ENCODE measurements around the gene RICTOR. TPM values are rescaled to one million over a fixed set of nuclear protein-coding genes. Genes with fewer than 3 reads are reported as not detected.

The RICTOR gene
- total and polyA plus RNA-seq, 2 donors (not counting 1 experiment from before 2014, with no cell fraction given), result 17.1 to 26.3 TPM

- H3K9me3 ChIP-seq (ENCODE audit: control insufficient read depth, insufficient read depth, low read depth, low read length), result no peaks in the 10 kb centered on the region
- H3K9ac ChIP-seq (ENCODE audit: insufficient read depth, low read length), result no peak overlapping the region
- no peak overlapping the region for H3K4me2 ChIP-seq (ENCODE audit: extremely low read depth, insufficient read depth, low read length)
- DNase-seq (ENCODE audit: low read depth in 2 of 2), result peak; percentile 13 to 52
- H3K27ac ChIP-seq (ENCODE audit: insufficient read depth, low read length), result no peak overlapping the region
- H4K20me1 ChIP-seq (ENCODE audit: control insufficient read depth, extremely low read depth, insufficient read depth, low read length), result no peaks in the 10 kb centered on the region
- no peak overlapping the region for H2AFZ ChIP-seq (ENCODE audit: low read length)
- peaks cover 4% of the 10 kb centered on the region for H3K36me3 ChIP-seq (ENCODE audit: control insufficient read depth, insufficient read depth, low read length)
- no peaks in the 10 kb centered on the region for H3K27me3 ChIP-seq (ENCODE audit: control insufficient read depth, insufficient read depth, low read length)
- H3K79me2 ChIP-seq (ENCODE audit: control insufficient read depth, insufficient read depth, low read length), result no peaks in the 10 kb centered on the region
- H3K4me3 ChIP-seq (replicated peaks in 1 of 4; ENCODE audit: control extremely low read depth in 1 of 4, insufficient read depth in 1 of 4, low read depth in 3 of 4, low read length in 4 of 4), result no peak overlapping the region
- no peaks in the 10 kb centered on the region for H3K4me1 ChIP-seq (ENCODE audit: control insufficient read depth, extremely low read depth, insufficient read depth, low read length)
- TF ChIP-seq CTCF (conservative IDR thresholded peaks at IDR 0.05 in 1 of 2, IDR thresholded peaks at IDR 0.05 in 1 of 2; ENCODE audit: low read depth in 1 of 2, low read length in 2 of 2), result no peak
Measured at GRCh38 chr5:38948501-38948900, 125.7 kb downstream of the RICTOR start.

GRCh38 chr5:38944282-38944681 is 129.9 kb downstream of the RICTOR start:
- H3K36me3 ChIP-seq (ENCODE audit: control insufficient read depth, insufficient read depth, low read length), result no peaks in the 10 kb centered on the region
- no peak overlapping the region for H3K4me3 ChIP-seq (replicated peaks in 1 of 4; ENCODE audit: control extremely low read depth in 1 of 4, insufficient read depth in 1 of 4, low read depth in 3 of 4, low read length in 4 of 4)
- H4K20me1 ChIP-seq (ENCODE audit: control insufficient read depth, extremely low read depth, insufficient read depth, low read length), result no peaks in the 10 kb centered on the region
- no peak overlapping the region for H3K4me2 ChIP-seq (ENCODE audit: extremely low read depth, insufficient read depth, low read length)
- TF ChIP-seq CTCF (conservative IDR thresholded peaks at IDR 0.05 in 1 of 2, IDR thresholded peaks at IDR 0.05 in 1 of 2; ENCODE audit: low read depth in 1 of 2, low read length in 2 of 2) (no peak), EZH2 (IDR thresholded peaks at IDR 0.05; ENCODE audit: low read length, missing control alignments) (no peak)
- H3K27me3 ChIP-seq (ENCODE audit: control insufficient read depth, insufficient read depth, low read length), result no peaks in the 10 kb centered on the region
- no peak overlapping the region for H3K27ac ChIP-seq (ENCODE audit: insufficient read depth, low read length)
- H2AFZ ChIP-seq (ENCODE audit: low read length), result no peak overlapping the region
- H3K79me2 ChIP-seq (ENCODE audit: control insufficient read depth, insufficient read depth, low read length), result no peaks in the 10 kb centered on the region
- no peak overlapping the region for H3K9ac ChIP-seq (ENCODE audit: insufficient read depth, low read length)
- DNase-seq (ENCODE audit: low read depth in 2 of 2), result no peak
- H3K4me1 ChIP-seq (ENCODE audit: control insufficient read depth, extremely low read depth, insufficient read depth, low read length), result no peaks in the 10 kb centered on the region
- no peaks in the 10 kb centered on the region for H3K9me3 ChIP-seq (ENCODE audit: control insufficient read depth, insufficient read depth, low read depth, low read length)

- H3K4me3 ChIP-seq (replicated peaks in 1 of 4; ENCODE audit: control extremely low read depth in 1 of 4, insufficient read depth in 1 of 4, low read depth in 3 of 4, low read length in 4 of 4), result no peak overlapping the region
- no peaks in the 10 kb centered on the region for H4K20me1 ChIP-seq (ENCODE audit: control insufficient read depth, extremely low read depth, insufficient read depth, low read length)
- DNase-seq (ENCODE audit: low read depth in 2 of 2), result no peak
- no peaks in the 10 kb centered on the region for H3K79me2 ChIP-seq (ENCODE audit: control insufficient read depth, insufficient read depth, low read length)
- no peak overlapping the region for H3K27ac ChIP-seq (ENCODE audit: insufficient read depth, low read length)
- peaks cover 3% of the 10 kb centered on the region for H3K4me1 ChIP-seq (ENCODE audit: control insufficient read depth, extremely low read depth, insufficient read depth, low read length)
- no peak overlapping the region for H3K4me2 ChIP-seq (ENCODE audit: extremely low read depth, insufficient read depth, low read length)
- H3K36me3 ChIP-seq (ENCODE audit: control insufficient read depth, insufficient read depth, low read length), result no peaks in the 10 kb centered on the region
- no peaks in the 10 kb centered on the region for H3K9me3 ChIP-seq (ENCODE audit: control insufficient read depth, insufficient read depth, low read depth, low read length)
- TF ChIP-seq CTCF (conservative IDR thresholded peaks at IDR 0.05 in 1 of 2, IDR thresholded peaks at IDR 0.05 in 1 of 2; ENCODE audit: low read depth in 1 of 2, low read length in 2 of 2) (no peak), EZH2 (IDR thresholded peaks at IDR 0.05; ENCODE audit: low read length, missing control alignments) (no peak)
- H3K27me3 ChIP-seq (ENCODE audit: control insufficient read depth, insufficient read depth, low read length), result no peaks in the 10 kb centered on the region
- H2AFZ ChIP-seq (ENCODE audit: low read length), result no peak overlapping the region
- no peak overlapping the region for H3K9ac ChIP-seq (ENCODE audit: insufficient read depth, low read length)
Measured at GRCh38 chr5:38941912-38942311, 132.3 kb downstream of the RICTOR start.
